Measurements from ENCODE around the gene SLC22A12.

- TF ChIP-seq CTCF (IDR thresholded peaks at IDR 0.05; ENCODE audit: low read depth, low read length) (no peak), POLR2A (IDR thresholded peaks at IDR 0.05; ENCODE audit: extremely low read depth, insufficient read length) (no peak)
Observed at GRCh38 chr11:64603411-64604110, 12.5 kb downstream of the SLC22A12 start.

Measured in NB4 (cell line).